Fibroblast of lung (primary cell): ENCODE results near the gene CPE. TPM values are rescaled to one million over a fixed set of nuclear protein-coding genes. Genes with fewer than 3 reads are reported as not detected.

Source experiments
- DNase-seq, 2 donors: peaks; one replicate each; pipeline versions ENCODE4 v3.0.0 to v3.0.0-alpha.2; 2010; ENCODE audit warnings: low read depth in 2 of 2
- H2AFZ ChIP-seq: 2 replicates; pipeline ENCODE4 v1.5.1; 2012; ENCODE audit warnings: low read length, control low read depth, inconsistent platforms
- H3K27ac ChIP-seq: 2 replicates; pipeline ENCODE4 v1.5.1; 2011; ENCODE audit warnings: low read length, control low read depth; ENCODE audit not compliant: insufficient read depth
- H3K27me3 ChIP-seq: 2 replicates; pipeline ENCODE4 v1.5.1; 2011; ENCODE audit warnings: mild to moderate bottlenecking, low read length; ENCODE audit not compliant: control insufficient read depth, insufficient read depth
- H3K36me3 ChIP-seq: 2 replicates; pipeline ENCODE4 v1.5.1; 2011; ENCODE audit warnings: low read length; ENCODE audit not compliant: control insufficient read depth, insufficient read depth
- H3K4me1 ChIP-seq: 2 replicates; pipeline ENCODE4 v1.5.1; 2011; ENCODE audit warnings: low read length; ENCODE audit not compliant: control insufficient read depth, insufficient read depth; ENCODE audit errors: extremely low read depth
- H3K4me2 ChIP-seq: 2 replicates; pipeline ENCODE4 v1.5.1; 2011; ENCODE audit warnings: low read length, control low read depth; ENCODE audit not compliant: insufficient read depth; ENCODE audit errors: extremely low read depth
- H3K4me3 ChIP-seq, 4 experiments: fragments of 200-600 bp in 1 of 4; sonication (generic) in 1 of 4; replicated peaks in 1 of 4; 2 replicates each; pipeline ENCODE4 v1.5.1; 2011 to 2016; ENCODE audit warnings: low read length in 4 of 4, low read depth in 3 of 4, mild to moderate bottlenecking in 3 of 4, control low read depth in 2 of 4, inconsistent platforms in 1 of 4, mixed read lengths in 1 of 4; ENCODE audit not compliant: insufficient read depth in 1 of 4; ENCODE audit errors: control extremely low read depth in 1 of 4
- H3K79me2 ChIP-seq: 2 replicates; pipeline ENCODE4 v1.5.1; 2012; ENCODE audit warnings: mild to moderate bottlenecking, low read length, inconsistent platforms; ENCODE audit not compliant: control insufficient read depth, insufficient read depth
- H3K9ac ChIP-seq: 2 replicates; pipeline ENCODE4 v1.5.1; 2011; ENCODE audit warnings: mild to moderate bottlenecking, low read length, control low read depth; ENCODE audit not compliant: insufficient read depth
- H3K9me3 ChIP-seq: 2 replicates; pipeline ENCODE4 v1.5.1; 2012; ENCODE audit warnings: low read depth, low read length; ENCODE audit not compliant: control insufficient read depth, insufficient read depth
- H4K20me1 ChIP-seq: 2 replicates; pipeline ENCODE4 v1.5.1; 2011; ENCODE audit warnings: low read length; ENCODE audit not compliant: control insufficient read depth, insufficient read depth; ENCODE audit errors: extremely low read depth
- CTCF ChIP-seq, 2 donors: IDR thresholded peaks in 1 of 2; conservative IDR thresholded peaks in 1 of 2; 1 replicate in 1 of 2; 2 replicates in 1 of 2; pipeline ENCODE4 v1.5.1; 2011 to 2012; ENCODE audit warnings: low read length in 2 of 2, control low read depth in 1 of 2, inconsistent platforms in 1 of 2, low read depth in 1 of 2, mild to moderate bottlenecking in 1 of 2
- EZH2 ChIP-seq: IDR thresholded peaks from 2 replicates; pipeline ENCODE4 v1.5.1; 2012; ENCODE audit warnings: low read length, control low read depth, mild to moderate bottlenecking; ENCODE audit errors: missing control alignments
- polyA minus RNA-seq: library from RNA; depleted of rRNA, polyadenylated mRNA; stranded (reverse); fragments of >200 nt; gene quantifications from 2 replicates; pipeline ENCODE4 v1.2.3, GENCODE V29; 2011; ENCODE audit warnings: low replicate concordance
- polyA plus RNA-seq, 2 donors: library from polyadenylated mRNA; depleted of rRNA in 1 of 2; stranded (reverse) in 1 of 2; unstranded in 1 of 2; fragments of >200 nt; gene quantifications; 2 replicates each; pipeline ENCODE4 v1.2.1, GENCODE V29; 2011 to 2012; ENCODE audit warnings: missing spikeins in 1 of 2
- total RNA-seq: library from RNA; depleted of rRNA; stranded (reverse); fragments of >200 nt; gene quantifications from 2 replicates; pipeline ENCODE4 v1.2.1, GENCODE V29; 2014

The CPE gene
- 51.7 and 63.2 TPM in 2 replicates for total RNA-seq
- 20.2 and 45.1 TPM in 2 replicates for polyA plus RNA-seq
- polyA plus RNA-seq (2012), result 11.1 and 33.4 TPM in 2 replicates
- polyA minus RNA-seq, result 4.0 and 20.7 TPM in 2 replicates

DNA sequence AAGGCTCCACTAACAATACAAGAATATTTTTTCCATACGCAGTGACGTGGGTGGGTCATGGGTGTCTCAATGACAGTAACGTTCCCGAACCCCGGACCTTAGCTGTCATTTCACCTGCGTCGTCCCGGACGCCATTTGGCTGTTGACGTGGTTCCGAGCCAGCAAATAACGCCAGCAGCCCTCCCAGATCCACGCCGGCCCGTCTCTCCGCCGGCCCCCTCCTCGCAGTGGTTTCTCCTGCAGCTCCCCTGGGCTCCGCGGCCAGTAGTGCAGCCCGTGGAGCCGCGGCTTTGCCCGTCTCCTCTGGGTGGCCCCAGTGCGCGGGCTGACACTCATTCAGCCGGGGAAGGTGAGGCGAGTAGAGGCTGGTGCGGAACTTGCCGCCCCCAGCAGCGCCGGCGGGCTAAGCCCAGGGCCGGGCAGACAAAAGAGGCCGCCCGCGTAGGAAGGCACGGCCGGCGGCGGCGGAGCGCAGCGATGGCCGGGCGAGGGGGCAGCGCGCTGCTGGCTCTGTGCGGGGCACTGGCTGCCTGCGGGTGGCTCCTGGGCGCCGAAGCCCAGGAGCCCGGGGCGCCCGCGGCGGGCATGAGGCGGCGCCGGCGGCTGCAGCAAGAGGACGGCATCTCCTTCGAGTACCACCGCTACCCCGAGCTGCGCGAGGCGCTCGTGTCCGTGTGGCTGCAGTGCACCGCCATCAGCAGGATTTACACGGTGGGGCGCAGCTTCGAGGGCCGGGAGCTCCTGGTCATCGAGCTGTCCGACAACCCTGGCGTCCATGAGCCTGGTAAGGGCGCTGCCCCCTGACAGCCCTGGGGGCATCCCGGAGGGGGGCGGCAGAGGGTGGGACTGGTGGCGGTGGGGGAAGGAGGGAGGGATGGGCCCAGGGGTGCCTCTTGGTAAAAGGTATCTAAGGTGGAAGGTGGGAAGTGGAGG lies at the start of gene CPE:
TSS of gene CPE (plus strand) at position 264 of the 933 bp plus-strand sequence. CDS start at position 478, 214 bp downstream.
- TF ChIP-seq CTCF (conservative IDR thresholded peaks at IDR 0.05 in 1 of 2, IDR thresholded peaks at IDR 0.05 in 1 of 2; ENCODE audit: low read depth in 1 of 2, low read length in 2 of 2) (peak; percentile 34 to 56), EZH2 (no peak)
- H3K4me3 ChIP-seq, result peak within 1 kb of the TSS; percentile 38 to 77 (median 64)

DNA sequence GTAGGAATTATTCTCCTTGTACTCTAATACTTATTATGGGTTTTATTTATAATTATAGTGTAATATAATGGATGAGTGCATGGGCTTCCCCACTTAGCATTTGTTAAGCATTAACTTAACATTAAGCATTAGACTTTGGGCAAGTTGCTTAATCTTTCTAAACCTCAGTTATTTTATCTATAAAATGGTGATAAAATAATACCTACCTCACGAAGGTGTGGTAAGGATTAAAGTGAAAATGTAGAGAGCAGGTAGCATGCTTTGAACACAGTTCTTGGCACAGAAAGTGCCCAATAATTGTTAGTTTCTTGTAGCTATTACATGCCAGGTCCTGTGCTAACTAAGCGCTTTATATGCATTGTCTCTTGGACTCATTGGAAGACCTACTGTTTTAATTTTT lies 48.7 kb upstream of the CPE start:
- TF ChIP-seq CTCF (conservative IDR thresholded peaks at IDR 0.05 in 1 of 2, IDR thresholded peaks at IDR 0.05 in 1 of 2; ENCODE audit: low read depth in 1 of 2, low read length in 2 of 2), result no peak
- no peak for TF ChIP-seq EZH2
- Histone ChIP-seq H3K36me3 (peaks cover 6% of the 10 kb centered on the region), H3K4me1 (peaks cover 12% of the 10 kb centered on the region), H3K9me3 (no peaks in the 10 kb centered on the region), H3K9ac (no peak overlapping the region), H3K27ac (no peak overlapping the region), H3K27me3 (no peaks in the 10 kb centered on the region), H3K4me2 (peak overlapping the region; percentile 91), H3K4me3 (peak overlapping the region; percentile 12 to 90 (median 68)), H3K79me2 (peaks cover 75% of the 10 kb centered on the region), H2AFZ (no peak overlapping the region), H4K20me1 (peaks cover 5% of the 10 kb centered on the region)
- DNase-seq, result no peak

More for the DNA sequence above, at the start of gene CPE:
- Histone ChIP-seq H3K36me3 (no peaks in the 10 kb centered on the region), H3K27me3 (no peaks in the 10 kb centered on the region), H2AFZ (peak within 1 kb of the TSS; percentile 97), H3K79me2 (no peaks in the 10 kb centered on the region), H3K9me3 (no peaks in the 10 kb centered on the region), H3K9ac (peak within 1 kb of the TSS; percentile 23), H3K27ac (no peak within 1 kb of the TSS), H4K20me1 (no peaks in the 10 kb centered on the region), H3K4me1 (peaks cover 2% of the 10 kb centered on the region), H3K4me2 (peak within 1 kb of the TSS; percentile 72)
- peak; percentile 68 to 78 for DNase-seq

DNA sequence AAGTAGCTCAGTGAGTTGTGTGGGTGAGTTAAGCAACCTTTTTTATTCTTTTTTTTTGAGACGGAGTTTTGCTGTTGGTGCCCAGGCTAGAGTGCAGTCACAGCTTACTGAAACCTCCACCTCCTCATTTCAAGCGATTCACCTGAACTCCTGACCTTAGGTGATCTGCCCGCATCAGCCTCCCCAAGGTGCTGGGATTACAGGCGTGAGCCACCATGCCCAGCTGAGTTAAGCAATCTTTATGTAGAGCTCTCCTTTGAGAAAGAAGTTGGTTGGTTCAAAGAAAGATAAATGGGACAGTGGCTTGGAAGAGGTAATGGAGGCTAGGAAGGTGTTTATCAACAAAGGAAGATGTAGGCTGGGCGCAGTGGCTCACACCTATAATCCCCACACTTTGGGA lies 48.1 kb upstream of the CPE start:
- Histone ChIP-seq H3K9ac (no peak overlapping the region), H3K4me2 (peak overlapping the region; percentile 91), H2AFZ (no peak overlapping the region), H4K20me1 (peaks cover 5% of the 10 kb centered on the region), H3K36me3 (peaks cover 8% of the 10 kb centered on the region), H3K9me3 (no peaks in the 10 kb centered on the region), H3K79me2 (peaks cover 80% of the 10 kb centered on the region), H3K27me3 (no peaks in the 10 kb centered on the region), H3K4me1 (peaks cover 10% of the 10 kb centered on the region), H3K4me3 (peak overlapping the region; percentile 36 to 90 (median 68)), H3K27ac (no peak overlapping the region)
- DNase-seq, result no peak
- no peak for TF ChIP-seq EZH2
- no peak for TF ChIP-seq CTCF (conservative IDR thresholded peaks at IDR 0.05 in 1 of 2, IDR thresholded peaks at IDR 0.05 in 1 of 2; ENCODE audit: low read depth in 1 of 2, low read length in 2 of 2)
